ENCODE results near the gene NCOR1.

DNA sequence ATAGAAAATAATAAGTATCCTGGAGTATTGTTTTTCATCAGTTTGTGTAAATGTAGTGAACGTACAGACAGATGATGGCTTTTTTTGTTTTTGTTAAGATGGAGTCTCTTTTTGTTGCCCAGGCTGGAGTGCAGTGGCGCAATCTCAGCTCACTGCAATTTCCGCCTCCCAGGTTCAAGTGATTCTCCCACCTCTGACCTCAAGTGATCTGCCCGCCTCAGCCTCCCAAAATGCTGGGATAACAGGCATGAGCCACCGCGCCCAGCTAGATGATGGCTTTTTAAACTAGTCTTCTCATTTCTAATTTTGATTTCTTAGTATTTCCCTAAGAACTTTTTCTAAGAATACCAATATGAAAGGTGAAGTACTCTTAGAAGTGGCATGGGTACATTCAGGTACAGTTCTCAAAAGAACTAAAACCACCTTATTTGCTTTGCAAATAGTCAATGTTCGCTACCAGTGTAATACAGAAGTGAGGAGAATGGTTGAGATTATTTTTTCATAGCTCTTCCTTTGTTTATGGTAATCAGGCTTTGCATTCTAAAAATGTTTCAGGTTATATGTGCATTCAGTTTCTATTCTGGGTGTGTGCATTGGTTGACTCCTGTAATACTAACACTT, 181.5 kb downstream of the NCOR1 start:
- TF ChIP-seq, protein P1, sequence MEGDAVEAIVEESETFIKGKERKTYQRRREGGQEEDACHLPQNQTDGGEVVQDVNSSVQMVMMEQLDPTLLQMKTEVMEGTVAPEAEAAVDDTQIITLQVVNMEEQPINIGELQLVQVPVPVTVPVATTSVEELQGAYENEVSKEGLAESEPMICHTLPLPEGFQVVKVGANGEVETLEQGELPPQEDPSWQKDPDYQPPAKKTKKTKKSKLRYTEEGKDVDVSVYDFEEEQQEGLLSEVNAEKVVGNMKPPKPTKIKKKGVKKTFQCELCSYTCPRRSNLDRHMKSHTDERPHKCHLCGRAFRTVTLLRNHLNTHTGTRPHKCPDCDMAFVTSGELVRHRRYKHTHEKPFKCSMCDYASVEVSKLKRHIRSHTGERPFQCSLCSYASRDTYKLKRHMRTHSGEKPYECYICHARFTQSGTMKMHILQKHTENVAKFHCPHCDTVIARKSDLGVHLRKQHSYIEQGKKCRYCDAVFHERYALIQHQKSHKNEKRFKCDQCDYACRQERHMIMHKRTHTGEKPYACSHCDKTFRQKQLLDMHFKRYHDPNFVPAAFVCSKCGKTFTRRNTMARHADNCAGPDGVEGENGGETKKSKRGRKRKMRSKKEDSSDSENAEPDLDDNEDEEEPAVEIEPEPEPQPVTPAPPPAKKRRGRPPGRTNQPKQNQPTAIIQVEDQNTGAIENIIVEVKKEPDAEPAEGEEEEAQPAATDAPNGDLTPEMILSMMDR (conservative IDR thresholded peaks at IDR 0.05; ENCODE audit: low read depth in 2 of 2) = no peak
- TF ChIP-seq EZH2phosphoT487 (IDR thresholded peaks at IDR 0.05; ENCODE audit: unreplicated experiment) (no peak), EZH2 (IDR thresholded peaks at IDR 0.05; ENCODE audit: low read depth, unreplicated experiment) (no peak), CREB1 (CRISPR knock-in tag; IDR thresholded peaks at IDR 0.05; ENCODE audit: low read depth) (no peak)
- TF ChIP-seq, protein P2, sequence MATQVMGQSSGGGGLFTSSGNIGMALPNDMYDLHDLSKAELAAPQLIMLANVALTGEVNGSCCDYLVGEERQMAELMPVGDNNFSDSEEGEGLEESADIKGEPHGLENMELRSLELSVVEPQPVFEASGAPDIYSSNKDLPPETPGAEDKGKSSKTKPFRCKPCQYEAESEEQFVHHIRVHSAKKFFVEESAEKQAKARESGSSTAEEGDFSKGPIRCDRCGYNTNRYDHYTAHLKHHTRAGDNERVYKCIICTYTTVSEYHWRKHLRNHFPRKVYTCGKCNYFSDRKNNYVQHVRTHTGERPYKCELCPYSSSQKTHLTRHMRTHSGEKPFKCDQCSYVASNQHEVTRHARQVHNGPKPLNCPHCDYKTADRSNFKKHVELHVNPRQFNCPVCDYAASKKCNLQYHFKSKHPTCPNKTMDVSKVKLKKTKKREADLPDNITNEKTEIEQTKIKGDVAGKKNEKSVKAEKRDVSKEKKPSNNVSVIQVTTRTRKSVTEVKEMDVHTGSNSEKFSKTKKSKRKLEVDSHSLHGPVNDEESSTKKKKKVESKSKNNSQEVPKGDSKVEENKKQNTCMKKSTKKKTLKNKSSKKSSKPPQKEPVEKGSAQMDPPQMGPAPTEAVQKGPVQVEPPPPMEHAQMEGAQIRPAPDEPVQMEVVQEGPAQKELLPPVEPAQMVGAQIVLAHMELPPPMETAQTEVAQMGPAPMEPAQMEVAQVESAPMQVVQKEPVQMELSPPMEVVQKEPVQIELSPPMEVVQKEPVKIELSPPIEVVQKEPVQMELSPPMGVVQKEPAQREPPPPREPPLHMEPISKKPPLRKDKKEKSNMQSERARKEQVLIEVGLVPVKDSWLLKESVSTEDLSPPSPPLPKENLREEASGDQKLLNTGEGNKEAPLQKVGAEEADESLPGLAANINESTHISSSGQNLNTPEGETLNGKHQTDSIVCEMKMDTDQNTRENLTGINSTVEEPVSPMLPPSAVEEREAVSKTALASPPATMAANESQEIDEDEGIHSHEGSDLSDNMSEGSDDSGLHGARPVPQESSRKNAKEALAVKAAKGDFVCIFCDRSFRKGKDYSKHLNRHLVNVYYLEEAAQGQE (IDR thresholded peaks at IDR 0.05; ENCODE audit: unreplicated experiment) = no peak

Measured in GM23338 (cell line).